GM21528 (cell line): ENCODE data around the gene APOC3.

Experiments used
- ATAC-seq: cut with Tn5 transposase; IDR thresholded peaks from one replicate; pipeline ENCODE4 v1.9.1; 2021; ENCODE audit warnings: mild to moderate bottlenecking, moderate library complexity; ENCODE audit not compliant: unreplicated experiment, low FRiP score

APOC3 gene

GRCh38 chr11:116829525-116830183 lies at the start of gene APOC3:
APOC3 (plus strand) TSS chr11:116829907; CDS start chr11:116830583, 676 bp downstream.
- ATAC-seq, result no peak

DNA sequence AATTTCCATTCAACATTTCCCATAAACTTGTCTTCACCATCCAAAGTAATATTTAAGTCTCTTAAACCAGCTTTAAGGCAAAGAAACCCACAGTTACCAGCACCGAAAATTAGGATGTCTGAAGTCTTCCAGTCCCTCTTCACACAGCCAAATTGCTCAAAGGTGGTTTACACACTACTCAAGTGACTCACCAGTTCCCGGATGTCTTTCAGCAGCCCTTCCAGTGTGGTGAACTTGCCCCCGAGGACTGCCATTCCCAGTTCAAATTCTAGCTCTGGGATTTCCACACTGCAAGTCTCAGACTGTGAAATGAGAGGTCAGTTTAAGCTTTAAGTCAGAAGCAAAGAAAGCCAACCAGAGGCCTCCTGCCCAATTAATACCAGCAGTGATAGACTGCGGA lies 47.0 kb upstream of the APOC3 start:
- ATAC-seq, result no peak

DNA sequence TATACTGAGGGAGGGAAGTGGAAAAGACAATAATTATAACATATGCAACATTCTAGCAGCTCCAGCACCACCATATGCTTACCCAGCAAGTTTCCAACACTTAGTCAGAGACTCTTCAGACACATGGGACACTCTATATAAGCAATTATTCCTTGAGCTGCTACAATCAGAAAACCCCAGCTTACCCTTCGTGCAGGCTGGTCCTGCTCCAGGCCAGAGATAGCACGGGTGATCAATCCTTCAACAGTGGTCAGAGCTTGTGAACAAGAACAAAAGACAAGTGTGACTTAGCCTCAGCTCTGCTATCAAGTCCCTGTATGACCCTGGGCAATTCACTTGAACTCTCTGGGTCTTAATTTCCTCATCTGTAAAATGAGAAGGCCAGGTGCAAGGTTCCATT lies 43.4 kb upstream of the APOC3 start:
- ATAC-seq, result no peak

DNA sequence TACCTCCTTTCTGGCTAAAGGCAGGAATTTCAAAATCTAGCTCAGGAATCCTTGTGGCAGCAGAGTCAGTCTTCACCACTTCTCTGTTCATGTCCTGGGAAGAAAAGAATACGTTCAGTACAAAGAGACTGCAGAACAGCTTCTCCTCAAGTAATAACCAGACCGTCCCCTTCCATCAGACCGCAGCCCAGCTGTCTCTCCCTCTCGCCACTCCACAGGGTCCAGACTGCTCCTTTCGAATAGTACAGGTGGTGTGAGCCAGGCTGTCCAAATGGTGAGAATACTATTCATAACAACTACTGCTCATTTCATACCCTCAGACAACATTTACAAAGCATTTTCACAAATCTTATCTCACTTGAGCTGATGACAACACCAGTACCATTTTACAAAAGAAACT lies 42.7 kb upstream of the APOC3 start:
- ATAC-seq, result no peak

GRCh38 chr11:116787436-116787785 lies 42.3 kb upstream of the APOC3 start:
- peak; percentile 14 for ATAC-seq

- ATAC-seq, result peak; percentile 89
Measured at GRCh38 chr11:116787786-116788486, 41.8 kb upstream of the APOC3 start, which contains the start of gene ZPR1. ZPR1 (minus strand) TSS chr11:116788023; CDS start chr11:116787990, 33 bp downstream.

DNA sequence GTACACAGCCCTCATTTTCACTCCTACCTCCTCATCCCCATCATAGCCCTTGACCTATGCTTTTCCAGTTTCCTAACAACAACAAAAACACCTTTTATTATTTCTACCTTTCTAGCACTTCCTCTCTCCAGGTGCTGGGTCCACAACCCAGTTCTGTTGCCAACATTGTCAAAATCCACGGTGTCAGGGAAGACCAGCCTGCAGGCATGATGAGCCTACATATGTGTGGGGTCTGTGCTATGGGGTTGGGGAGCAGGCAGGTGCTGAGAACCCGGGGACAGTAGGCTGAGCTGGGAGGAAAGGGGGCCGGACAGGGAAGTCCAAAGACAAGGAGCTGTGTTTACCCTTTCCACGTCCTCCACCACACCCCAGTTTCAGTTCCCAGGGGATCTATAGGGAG lies 41.2 kb upstream of the APOC3 start:
- ATAC-seq, result no peak

DNA sequence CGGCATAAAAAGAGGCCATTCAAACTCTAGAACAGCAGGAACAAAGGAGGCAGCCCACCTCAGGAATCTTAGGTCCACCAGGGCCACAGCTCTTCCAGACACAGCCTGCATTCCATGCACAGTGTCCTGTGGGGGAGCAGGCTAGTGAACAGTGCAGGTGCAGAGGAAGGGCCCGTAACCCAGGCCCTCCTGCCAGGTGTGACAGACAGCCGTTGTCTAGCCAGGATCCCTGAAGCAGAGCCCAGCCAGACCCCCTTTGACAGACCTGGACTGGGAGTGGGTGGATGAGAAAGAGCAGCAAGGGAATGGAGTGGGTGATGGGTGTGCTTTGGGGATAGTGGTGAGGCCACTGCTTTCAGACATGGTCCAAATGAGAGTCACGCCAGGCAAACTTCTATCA lies 40.7 kb upstream of the APOC3 start:
- ATAC-seq, result no peak

- ATAC-seq, result no peak
Measured at GRCh38 chr11:116790167-116791001, 39.3 kb upstream of the APOC3 start.

GRCh38 chr11:116791002-116791812 lies 38.5 kb upstream of the APOC3 start:
- no peak for ATAC-seq

DNA sequence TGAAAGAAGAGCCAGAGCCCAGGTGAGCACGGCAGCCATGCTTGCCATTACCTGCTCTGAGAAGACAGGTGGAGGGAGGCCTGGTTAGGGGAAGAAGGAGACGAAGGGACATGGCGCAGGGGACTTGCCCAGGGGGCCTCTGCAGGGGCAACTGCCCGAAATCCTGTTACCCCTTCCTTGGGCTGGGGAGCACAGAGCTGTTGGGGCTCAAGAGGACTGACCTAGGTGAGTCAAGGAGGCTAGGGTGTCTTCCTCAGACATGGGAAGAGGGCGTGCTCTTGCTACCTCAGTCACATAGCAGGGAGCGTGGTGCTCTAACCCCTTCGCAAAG lies 37.9 kb upstream of the APOC3 start, which contains the start of gene APOA5:
Gene APOA5, minus strand, starts transcription at position 67 of the 331 bp plus-strand sequence. Its CDS starts 19 bp downstream, at position 48.
- no peak for ATAC-seq

DNA sequence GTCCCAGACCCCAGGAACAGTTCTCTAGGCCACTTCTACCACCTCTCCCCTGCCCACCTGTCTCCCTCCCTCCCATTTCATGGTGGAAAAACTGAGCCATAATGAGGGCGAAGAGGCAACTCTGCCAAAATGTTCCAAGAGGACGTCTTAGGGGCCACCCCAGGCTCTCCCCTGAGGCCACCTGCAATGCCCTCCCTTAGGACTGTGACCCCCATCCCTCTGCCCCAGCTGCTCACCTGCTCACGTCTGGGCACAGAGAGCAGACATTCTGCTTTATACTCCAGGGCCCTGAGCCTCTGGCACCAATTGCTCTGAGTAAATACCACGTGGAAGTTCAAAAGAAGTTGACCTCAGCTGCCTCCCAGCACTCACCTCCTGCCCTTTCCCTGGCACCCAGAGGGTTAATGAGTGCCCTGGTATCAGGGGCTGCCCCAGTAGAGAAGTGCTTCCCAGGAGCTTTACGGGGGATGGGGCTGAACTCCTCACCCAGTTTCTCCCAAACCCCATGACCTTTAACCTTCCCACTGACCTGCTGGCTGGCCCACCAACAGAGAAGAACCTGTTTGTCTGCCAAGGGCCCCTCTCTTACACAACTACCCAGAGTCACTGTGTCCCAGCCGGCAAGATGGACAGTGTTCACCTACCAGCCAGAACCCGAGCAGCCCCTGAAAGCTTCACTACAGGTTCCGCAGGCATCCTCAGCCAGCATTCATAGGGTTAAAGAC lies 37.4 kb upstream of the APOC3 start:
- no peak for ATAC-seq

DNA sequence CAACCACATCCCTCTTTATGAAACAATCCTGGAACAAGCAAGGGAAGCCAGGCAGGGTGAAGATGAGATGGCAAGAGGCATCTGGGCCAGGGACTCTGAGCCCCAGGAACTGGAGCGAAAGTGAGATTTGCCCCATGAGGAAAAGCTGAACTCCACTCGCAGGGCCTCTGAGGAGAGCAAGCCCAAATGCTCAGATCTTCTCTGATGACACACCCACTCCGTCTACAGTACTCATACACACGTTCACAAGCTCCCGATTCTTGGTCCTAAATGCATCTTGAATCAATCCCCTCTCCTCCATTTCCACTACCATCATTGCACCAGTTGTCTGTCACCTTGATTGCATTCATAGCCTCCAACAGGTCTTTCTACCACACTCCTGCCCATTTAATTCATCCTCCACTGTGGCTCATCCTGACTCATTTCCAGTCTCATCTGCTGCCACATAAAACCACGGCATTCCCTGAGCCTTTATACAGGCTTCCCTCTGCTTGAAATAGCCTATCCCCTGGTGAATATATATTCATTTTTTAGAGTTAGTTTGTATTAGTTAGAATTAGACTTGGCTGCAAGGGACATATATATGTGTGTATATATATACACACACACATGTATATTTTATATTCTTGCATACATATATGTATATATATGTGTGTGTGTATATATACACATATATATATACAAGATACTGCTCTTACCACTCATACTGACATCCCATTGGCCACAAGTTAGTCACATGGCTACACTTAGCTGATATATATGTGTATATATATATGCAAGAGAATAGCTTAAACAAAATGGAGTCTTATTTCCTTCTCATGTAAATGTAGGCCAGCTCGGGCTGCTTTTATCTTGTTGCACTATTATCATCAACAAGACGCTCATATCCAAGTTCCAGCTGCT lies 36.6 kb upstream of the APOC3 start:
- ATAC-seq, result no peak

GRCh38 chr11:116793772-116794097 lies 36.0 kb upstream of the APOC3 start:
- no peak for ATAC-seq

DNA sequence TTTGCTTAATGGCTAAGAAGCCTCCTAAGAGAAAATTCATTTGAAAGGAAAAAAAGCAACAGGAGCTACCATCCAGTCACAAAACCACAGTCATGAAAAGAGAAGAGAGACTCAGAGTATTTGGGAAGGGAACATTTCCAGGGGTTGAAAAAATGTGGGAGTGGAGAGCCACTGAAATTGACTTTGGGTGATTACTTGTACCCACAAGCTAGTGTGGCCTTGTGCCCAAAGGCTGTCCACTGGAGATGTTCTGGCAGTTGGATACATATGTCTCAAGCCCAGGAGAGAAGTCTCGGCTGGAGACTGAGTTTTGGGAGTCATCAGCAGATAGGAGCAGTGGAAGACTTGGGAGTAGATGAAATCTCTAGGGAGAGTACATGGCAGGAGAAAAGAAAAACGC lies 34.9 kb upstream of the APOC3 start:
- no peak for ATAC-seq

DNA sequence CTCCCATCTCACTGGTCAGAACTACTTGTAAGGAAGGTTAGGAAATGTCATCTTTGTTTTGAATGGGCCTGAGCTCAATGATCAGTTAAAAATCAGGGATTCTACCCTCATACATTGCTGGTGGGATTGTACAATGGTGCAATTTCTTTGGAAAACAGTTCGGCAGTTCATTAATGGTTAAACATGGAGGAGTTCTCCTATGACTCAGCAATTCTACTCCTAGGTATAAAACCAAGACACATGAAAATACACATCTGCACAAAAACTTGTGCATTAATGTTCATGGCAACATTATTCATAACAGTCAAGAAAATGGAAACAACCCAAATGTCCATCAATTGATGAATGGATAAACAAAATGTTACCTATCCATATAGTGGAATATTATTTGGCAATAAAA lies 33.2 kb upstream of the APOC3 start:
- no peak for ATAC-seq

GRCh38 chr11:116797816-116798215 lies 31.9 kb upstream of the APOC3 start:
- ATAC-seq, result no peak

DNA sequence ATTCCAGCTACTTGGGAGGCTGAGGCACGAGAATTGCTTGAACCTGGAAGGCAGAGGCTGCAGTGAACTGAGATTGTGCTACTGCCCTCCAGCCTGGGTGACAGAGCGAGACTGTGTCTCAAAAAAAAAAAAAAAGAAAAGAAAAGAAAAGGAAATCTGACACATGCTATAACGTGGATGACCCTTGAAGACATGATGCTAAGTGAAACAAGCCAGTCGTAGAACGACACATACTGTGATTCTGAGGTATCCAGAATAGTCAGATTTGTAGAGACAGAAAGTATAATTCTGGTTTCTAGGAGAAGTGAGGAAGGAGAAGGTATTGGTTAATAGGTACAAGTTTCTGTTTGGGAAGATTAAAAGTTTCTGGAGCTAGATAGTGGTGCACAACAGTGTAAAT lies 31.3 kb upstream of the APOC3 start:
- no peak for ATAC-seq

DNA sequence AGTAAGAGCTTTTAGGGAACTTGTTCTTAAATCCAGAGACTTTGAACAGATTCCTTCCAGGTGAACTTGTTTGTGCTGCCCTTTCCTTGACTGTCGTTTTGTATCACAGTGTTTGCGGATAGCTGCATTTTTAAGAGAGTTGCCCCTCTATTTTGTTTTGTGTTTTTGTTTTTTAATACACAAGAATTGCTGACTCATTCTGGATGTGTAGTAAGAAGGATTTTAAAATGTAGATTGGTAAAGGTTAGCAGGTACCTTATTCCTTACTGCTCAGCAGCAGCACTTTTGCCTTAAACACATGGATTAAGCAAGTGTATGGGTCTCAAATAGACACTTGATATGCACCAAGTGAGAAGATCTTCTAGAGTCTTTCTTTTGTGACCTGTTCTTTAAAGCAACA lies 29.1 kb upstream of the APOC3 start:
- no peak for ATAC-seq
